Measurements from ENCODE around the gene PCDH19. TPM values are rescaled to one million over a fixed set of nuclear protein-coding genes. Genes with fewer than 3 reads are reported as not detected.

PCDH19 gene
- total RNA-seq, 1 experiment from 2014 or later: 1.2 TPM

DNA sequence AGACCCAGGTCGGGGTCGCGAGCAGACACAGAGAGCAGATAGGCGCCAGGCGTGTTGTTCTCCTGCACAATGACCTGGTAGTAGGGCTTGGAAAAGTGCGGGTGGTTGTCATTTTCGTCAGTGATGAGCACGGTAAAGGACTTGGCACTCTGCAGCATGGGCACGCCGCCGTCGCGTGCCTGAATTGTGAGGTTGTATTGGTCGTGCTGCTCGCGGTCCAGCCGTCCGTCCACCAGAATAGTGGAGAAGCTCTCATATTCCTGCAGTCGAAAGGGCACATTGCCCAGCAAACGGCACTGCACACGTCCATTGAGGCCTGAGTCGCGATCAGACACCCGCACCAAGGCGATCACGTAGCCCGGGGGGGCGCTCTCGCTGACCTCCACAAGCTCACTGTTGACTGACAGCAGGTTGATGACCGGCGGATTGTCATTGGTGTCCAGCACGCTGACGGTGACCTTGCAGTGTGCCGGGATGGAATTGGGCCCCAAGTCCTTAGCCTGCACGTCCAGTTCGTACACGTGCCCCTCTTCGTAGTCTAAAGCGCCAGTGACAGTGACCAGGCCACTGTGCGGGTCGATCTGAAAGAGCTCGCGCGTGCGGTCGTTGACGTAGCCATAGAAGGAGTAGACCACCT lies 2.8 kb downstream of the PCDH19 start:
- H3K9me3 ChIP-seq (ENCODE audit: control insufficient read depth, low read depth, low read length): peaks cover 4% of the 10 kb centered on the region
- peak overlapping the region; percentile 20 for H3K4me2 ChIP-seq (ENCODE audit: insufficient read depth, insufficient read length, low read length)
- no peak overlapping the region for H2AK5ac ChIP-seq (ENCODE audit: insufficient read length, low read length)
- H3K27me3 Mint-ChIP-seq (ENCODE audit: low read depth): peaks cover 97% of the 10 kb centered on the region
- peaks cover 18% of the 10 kb centered on the region for H3K23me2 ChIP-seq (ENCODE audit: insufficient read length, low read depth, low read length, poor library complexity, severe bottlenecking)
- no peak overlapping the region for H4K5ac ChIP-seq (ENCODE audit: insufficient read length, low read depth, low read length)
- peaks cover 70% of the 10 kb centered on the region for H3K27me3 ChIP-seq (ENCODE audit: insufficient read depth, low read length)
- H3K4me1 Mint-ChIP-seq: peaks cover 29 to 53% of the 10 kb centered on the region in 2 experiments
- peak overlapping the region in 1 of 2 experiments; percentile 73; a peak in 2 of 5 replicates for H3K4me3 Mint-ChIP-seq
- H4K91ac ChIP-seq (ENCODE audit: insufficient read length, low read depth, low read length): no peak overlapping the region
- no peak overlapping the region for H3K56ac ChIP-seq (ENCODE audit: insufficient read length, low read depth, low read length)
- WGBS (ENCODE audit: extremely low coverage, insufficient read length, low lambda C conversion rate): no CpG with 5 or more reads among the region's 47 CpGs
- no peaks in the 10 kb centered on the region for H3K4me1 ChIP-seq (ENCODE audit: insufficient read depth, low read length)
- no peaks in the 10 kb centered on the region for H3K79me1 ChIP-seq (ENCODE audit: insufficient read depth, low read depth, low read length, poor library complexity, severe bottlenecking)
- H3K27ac ChIP-seq (ENCODE audit: insufficient read length, low read depth, low read length): no peak overlapping the region
- no peak overlapping the region for H3K18ac ChIP-seq (ENCODE audit: insufficient read length, low read depth, low read length)
- TF ChIP-seq, protein P1, sequence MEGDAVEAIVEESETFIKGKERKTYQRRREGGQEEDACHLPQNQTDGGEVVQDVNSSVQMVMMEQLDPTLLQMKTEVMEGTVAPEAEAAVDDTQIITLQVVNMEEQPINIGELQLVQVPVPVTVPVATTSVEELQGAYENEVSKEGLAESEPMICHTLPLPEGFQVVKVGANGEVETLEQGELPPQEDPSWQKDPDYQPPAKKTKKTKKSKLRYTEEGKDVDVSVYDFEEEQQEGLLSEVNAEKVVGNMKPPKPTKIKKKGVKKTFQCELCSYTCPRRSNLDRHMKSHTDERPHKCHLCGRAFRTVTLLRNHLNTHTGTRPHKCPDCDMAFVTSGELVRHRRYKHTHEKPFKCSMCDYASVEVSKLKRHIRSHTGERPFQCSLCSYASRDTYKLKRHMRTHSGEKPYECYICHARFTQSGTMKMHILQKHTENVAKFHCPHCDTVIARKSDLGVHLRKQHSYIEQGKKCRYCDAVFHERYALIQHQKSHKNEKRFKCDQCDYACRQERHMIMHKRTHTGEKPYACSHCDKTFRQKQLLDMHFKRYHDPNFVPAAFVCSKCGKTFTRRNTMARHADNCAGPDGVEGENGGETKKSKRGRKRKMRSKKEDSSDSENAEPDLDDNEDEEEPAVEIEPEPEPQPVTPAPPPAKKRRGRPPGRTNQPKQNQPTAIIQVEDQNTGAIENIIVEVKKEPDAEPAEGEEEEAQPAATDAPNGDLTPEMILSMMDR (conservative IDR thresholded peaks at IDR 0.05): no peak
- no peak overlapping the region for H2BK20ac ChIP-seq (ENCODE audit: low read depth, low read length, poor library complexity, severe bottlenecking)
- H3K23ac ChIP-seq (ENCODE audit: insufficient read length, low read depth, low read length): no peak overlapping the region
- no peaks in the 10 kb centered on the region for H4K20me1 ChIP-seq (ENCODE audit: control insufficient read depth, insufficient read depth, insufficient read length)
- no peak overlapping the region for H3K14ac ChIP-seq (ENCODE audit: insufficient read depth, low read length)
- no peak overlapping the region for H2BK15ac ChIP-seq (ENCODE audit: low read depth, low read length)
- H2BK12ac ChIP-seq (ENCODE audit: insufficient read length, low read depth, low read length): no peak overlapping the region
- H3K79me2 ChIP-seq (ENCODE audit: insufficient read depth, low read length): no peaks in the 10 kb centered on the region
- no peak overlapping the region for H3K4ac ChIP-seq (ENCODE audit: low read depth, low read length)
- no peak overlapping the region for H2AFZ ChIP-seq (ENCODE audit: low read length)
- H2BK120ac ChIP-seq (ENCODE audit: low read depth, low read length, poor library complexity, severe bottlenecking): no peak overlapping the region
- peaks cover 14 to 18% of the 10 kb centered on the region in 2 experiments for H3K9me3 Mint-ChIP-seq
- no peak overlapping the region for H3K9ac ChIP-seq (ENCODE audit: extremely low read depth, insufficient read length, low read length)
- H3K27ac Mint-ChIP-seq: no peak overlapping the region
- no peak overlapping the region for H4K8ac ChIP-seq (replicated peaks; ENCODE audit: insufficient read length, low read depth, low read length)
- no peak for DNase-seq
- H3K36me3 Mint-ChIP-seq (ENCODE audit: insufficient read depth in 1 of 3, low read depth in 3 of 3): peaks cover 0 to 23% (median 11%) of the 10 kb centered on the region in 3 experiments; a peak in 6 of 7 replicates
- H3T11ph ChIP-seq (ENCODE audit: low read length): no peak overlapping the region
- no peak overlapping the region for H2BK5ac ChIP-seq (ENCODE audit: insufficient read length, low read length)
